GM18907 (cell line): ENCODE measurements around the gene SLC51B.
"Not testable (repeated sequence)": the region's sequence is repeated elsewhere in the genome, so short reads cannot be mapped to it uniquely, and the experiment has no call there.

Experiments
- ATAC-seq: cut with Tn5 transposase; IDR thresholded peaks from one replicate; pipeline ENCODE4 v1.9.1; 2021; ENCODE audit warnings: mild to moderate bottlenecking, moderate library complexity; ENCODE audit not compliant: unreplicated experiment

The SLC51B gene

DNA sequence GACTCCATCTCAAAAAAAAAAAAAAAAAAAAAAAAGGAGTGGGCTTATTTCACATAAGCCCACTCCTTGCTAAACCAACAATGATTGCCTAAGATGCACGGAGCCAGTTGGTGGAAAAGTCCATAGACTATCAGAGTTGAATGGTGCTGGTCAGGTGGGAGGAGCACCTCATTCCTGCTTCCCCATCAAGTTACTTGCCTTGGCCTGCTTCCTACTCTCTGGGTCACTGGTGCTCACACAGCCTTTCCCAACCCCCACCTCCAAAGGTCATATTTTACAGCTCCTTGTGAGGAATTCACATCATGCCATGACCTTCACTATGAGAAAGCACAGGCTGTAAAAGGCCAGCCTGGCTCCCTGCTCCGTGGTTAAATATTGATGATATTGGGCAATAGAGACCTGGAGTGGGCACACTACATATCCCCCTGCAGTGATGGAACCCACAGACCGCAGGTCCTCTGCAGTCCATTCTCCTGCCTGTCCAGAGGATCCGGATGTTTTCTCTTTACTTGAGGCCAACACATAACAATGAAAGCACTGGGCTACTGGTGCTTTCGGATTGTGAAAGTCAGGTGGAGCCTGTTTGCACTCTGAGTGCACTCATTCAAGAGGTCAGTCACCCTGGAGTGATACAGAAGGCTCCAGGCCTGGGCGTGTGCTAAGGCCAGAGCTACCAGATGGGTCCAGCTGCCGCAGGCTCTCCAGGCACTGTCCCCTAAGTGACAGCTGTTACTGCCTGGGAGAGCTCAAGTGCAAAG lies at the start of gene SLC51B:
TSS of gene SLC51B (plus strand) at position 664 of the 758 bp plus-strand sequence. CDS start 4,618 bp downstream, outside the sequence.
- no peak for ATAC-seq

DNA sequence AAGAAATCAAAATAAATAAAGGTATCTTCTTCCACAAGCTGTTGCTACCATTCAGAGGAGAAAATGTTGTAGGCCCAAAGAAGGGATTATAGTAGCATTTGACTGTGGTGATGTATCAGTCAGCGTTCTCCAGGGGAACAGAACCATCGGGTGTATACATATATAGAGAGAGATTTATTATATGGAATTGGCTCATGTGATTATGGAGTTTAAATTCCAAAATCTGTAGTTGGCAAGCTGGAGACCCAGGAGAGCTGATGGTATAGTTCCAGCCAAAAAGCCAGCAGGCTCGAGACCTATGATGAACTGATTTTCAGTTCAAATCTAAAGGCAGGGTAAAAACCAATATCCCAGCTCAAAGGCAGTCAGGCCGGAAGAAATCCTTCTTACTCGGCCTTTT lies 48.1 kb upstream of the SLC51B start:
- ATAC-seq, result no peak

GRCh38 chr15:64997745-64998375 lies 47.3 kb upstream of the SLC51B start:
- ATAC-seq, result no peak

GRCh38 chr15:65004993-65005392 lies 40.2 kb upstream of the SLC51B start:
- ATAC-seq, result no peak

DNA sequence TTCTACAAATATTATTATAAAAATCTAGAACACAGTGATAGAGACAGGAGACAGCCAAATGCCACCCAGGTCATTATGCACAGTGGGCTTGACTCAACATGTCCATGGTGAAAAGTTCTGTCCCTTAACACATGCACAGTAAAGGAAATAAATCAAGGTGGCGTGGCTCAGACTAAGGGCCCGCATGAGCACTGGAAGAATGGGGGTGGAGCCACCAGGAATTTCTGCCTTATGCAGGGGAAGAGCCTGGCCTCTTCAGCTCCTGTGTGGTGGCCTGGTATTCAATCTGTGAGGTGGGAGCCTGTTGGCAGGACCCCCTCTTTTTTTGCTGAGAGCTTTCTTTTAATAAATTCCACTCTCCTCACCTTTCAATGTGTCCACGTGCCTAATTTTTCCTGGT lies 38.3 kb upstream of the SLC51B start:
- ATAC-seq, result no peak

DNA sequence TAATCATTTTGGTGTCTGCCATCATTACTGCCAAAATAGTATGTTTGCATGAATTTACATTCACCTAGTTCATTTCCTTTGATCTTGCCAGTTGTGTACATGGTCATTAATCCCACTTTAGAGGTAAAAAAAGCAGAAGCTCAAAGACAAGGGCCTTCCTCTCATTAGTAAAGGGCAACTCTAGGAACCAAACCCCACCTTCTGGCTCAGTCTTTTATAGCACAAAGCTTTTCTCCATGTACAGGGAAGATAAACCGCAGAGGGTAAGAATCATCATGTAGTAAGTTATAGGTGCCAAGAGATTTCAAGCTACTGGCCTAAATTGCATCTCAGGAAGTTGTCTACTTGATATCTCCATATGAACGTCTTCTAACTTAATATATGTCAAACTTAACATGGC lies 36.2 kb upstream of the SLC51B start:
- ATAC-seq, result no peak

DNA sequence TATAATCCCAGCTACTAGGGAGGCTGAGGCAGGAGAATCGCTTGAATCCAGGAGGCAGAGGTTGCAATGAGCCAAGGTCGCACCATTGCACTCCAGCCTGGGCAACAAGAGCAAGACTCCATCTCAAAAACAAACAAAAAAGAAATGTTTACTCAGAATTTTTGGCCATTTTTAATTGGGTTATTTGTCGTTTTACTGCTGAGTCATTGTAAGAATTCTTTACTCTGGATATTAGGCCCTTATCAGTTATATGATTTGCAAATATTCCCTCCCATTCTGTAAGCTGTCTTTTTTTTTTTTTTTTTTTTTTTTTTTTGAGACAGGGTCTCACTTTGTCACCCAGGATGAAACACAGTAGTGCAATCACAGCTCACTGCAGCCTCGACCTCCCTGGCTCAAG lies 34.0 kb upstream of the SLC51B start:
- ATAC-seq, result not testable (repeated sequence)

DNA sequence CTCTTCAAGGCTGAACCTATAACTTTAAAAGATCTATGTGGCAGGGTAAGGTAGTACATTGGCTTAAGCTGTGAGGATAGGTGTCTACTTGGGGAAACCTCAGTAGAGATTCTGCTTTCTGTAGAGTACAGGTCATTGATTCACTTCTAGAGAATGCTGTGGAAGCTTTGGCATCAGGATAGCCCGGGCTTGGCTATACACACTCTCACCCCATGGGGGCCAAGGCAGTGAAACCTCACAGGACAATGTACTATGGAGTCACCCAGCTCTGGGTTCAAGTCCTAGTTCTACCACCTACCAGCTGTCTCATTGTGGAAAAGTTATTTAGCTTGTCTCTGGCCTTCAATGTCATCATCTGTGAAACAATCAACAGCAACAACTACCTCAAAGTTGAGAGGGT lies 24.8 kb upstream of the SLC51B start:
- no peak for ATAC-seq

DNA sequence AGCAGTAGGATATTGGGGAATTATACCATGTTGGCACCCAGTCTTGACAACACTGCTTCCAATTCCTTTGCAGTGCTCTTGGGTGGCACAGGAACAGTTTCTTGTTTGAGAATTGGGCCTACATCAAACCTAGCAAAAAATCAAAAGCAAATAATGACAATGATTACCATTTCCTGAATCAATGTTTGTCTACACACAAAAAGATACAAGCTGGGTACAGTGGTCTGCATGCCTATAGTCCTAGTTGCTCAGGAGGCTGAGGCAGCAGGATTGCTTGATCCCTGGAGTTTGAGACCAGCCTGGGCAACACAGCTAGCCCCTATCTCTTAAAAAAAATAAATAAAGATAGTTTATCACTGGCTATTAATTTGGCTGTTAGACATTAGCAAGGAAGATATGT lies 23.7 kb upstream of the SLC51B start:
- no peak for ATAC-seq

DNA sequence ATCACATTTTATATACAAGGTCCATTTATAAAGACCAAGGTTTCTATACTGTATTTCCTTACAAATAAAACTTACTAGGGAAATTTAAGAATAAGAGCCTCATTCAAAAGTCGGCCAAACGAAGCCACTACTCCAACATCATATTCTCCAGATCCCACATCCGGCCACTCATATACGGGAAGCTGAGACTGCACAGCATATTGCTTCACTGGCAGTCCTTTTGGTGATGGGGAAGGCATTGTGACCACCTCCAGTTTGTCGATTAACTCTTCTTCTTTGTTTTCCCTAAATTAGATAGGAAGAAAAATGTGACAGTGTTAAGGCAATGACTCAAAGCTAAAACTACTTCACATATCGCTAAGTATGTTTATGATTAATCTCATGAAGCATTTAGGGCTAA lies 18.4 kb upstream of the SLC51B start:
- no peak for ATAC-seq

- no peak for ATAC-seq
These were observed 17.6 kb upstream of the SLC51B start for GRCh38 chr15:65027593-65027992.

DNA sequence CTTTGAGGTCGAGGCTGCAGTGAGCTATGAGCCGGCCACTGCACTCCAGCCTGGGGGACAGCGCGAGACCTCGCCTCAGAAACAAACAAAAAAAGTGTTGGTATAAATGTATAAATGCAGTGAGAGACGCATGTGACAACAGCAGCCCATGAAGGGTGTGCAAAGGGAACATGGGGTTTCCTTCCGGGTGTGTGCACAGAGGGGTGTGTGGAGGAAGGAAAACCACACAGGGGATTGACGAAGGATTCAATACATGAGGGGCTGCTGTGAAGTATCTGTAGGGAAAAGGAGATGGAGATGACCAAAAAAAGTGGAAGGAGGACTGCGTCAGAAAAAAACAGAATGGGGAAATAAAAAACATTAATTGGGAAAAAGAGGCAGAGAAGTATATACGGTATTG lies 16.8 kb upstream of the SLC51B start:
- ATAC-seq, result no peak

DNA sequence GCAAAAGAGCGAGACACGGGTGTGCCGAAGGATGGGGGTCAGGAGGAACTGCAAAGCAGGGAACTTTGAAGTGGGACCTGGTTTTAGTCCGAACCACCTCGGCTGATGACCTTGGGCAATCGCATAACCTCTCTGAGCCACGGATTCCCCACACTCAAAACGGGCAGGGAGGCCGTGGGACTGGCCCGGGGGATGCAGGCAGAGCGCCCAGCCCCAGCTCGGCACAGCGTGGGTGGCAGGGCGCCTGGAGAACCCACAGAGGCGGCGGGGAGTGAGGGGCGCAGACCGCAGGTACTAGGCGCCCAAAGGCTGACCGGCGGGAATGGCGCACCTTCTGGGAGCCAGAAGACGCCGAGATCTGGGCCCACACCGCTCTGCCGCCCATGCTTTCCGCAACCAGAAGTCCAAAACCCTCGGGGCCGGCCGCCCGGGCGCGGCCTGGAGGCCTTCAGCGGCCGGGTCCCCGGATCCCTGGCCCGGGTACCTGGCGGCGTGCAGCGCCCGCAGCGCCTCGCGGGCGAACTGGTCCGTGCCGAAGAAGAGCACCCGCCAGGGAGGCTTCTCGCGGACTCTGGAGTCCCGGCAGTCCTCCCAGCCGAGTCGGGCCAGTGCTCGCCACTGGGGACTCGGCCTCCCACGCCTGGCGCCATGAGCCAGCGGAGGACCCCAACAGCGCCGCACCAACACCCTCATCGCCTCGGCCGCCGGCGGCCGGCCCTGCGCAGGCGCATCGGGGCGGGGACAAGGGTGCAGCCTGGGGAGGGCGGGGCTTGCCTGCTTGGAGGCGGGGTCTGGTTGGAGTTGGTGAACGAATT lies 16.1 kb upstream of the SLC51B start, which contains the start of gene MTFMT:
TSS of gene MTFMT (minus strand) at position 719 of the 815 bp plus-strand sequence. CDS start at position 693, 26 bp downstream.
- ATAC-seq, result peak; percentile 57

- peak; percentile 4 for ATAC-seq
These were observed 15.4 kb upstream of the SLC51B start for GRCh38 chr15:65029736-65030208.

DNA sequence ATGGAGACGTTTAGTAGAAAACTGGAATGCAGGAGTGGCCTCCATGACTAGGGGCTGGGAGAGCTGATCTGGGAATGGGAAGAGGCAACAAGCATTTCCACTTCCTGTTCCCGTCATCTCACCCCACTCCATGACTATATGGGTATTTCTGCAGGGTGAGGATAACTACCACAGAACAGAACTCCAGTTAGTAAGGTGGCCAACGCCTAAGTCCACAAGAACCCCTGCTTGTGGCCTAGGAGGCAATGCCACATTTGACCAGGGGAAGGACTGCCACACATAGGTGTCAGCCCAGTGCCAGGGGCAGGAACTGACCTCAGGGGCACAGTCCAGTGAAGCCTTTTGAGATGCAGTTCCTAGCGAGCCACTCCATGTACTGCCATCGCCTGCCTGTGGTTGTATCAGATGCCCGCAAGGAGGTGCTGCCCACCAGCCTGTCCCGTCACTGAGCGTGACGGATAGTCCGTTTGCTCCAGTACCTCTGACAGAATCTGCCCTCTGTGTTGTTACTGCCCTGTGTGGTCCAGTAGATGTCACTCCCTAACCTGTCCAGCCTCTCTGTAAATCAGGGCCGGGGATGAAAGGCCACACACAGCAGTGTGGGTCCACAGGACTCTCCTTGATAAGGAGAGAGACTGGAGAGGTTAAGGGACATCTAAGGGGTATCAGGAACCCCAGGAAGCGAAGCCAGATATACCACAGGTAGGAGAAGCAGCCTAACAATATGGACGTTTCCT lies 12.2 kb upstream of the SLC51B start:
- ATAC-seq, result peak; percentile 56

DNA sequence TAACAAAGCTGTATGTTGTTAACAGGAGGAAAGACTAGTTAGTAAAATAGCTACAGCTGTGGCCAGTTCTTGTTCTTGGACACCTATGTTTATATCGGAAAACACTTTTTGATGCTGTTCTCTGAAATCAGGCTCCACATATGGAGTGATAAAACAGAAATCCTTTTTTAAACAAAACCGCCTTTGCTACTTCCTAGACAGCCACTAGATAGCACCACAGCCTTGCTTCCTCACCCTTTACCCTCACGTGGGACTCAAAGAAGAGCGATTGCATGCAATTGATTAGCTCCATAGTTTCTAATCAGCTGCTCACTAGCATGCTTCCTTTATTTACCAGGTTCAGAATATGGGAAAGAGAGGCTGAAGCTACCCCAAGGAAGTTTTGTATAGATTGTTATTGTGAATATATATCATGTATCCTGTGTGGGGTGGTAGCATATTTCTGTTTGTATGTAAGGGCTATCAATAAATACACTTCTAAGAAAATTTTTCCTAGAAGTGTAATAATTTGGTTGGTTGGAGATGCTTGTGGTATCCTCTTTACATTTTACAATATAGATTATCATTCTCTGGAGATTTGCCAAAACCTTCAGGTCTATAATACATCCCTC lies 11.4 kb upstream of the SLC51B start:
- ATAC-seq, result no peak

- ATAC-seq, result no peak
These were observed 10.5 kb upstream of the SLC51B start for GRCh38 chr15:65034719-65035118.

DNA sequence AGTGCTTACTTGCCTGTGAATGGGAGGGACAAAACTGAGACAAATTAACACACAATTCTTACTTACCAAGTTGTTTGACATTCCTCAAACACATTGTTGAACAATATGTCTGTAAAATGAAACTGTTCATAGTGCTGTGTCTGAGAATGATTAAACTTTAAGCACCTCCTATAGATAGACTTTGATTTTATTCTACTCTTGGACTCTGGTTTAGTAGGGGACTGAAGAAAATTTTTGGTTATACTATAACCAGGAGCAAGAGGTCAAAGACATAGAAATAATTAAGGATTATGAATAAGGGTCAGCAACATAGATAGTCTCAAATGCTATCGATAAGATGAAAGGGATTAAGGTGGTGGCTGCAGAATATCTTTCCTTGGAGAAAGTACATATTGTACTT lies 7.9 kb upstream of the SLC51B start:
- ATAC-seq, result no peak

DNA sequence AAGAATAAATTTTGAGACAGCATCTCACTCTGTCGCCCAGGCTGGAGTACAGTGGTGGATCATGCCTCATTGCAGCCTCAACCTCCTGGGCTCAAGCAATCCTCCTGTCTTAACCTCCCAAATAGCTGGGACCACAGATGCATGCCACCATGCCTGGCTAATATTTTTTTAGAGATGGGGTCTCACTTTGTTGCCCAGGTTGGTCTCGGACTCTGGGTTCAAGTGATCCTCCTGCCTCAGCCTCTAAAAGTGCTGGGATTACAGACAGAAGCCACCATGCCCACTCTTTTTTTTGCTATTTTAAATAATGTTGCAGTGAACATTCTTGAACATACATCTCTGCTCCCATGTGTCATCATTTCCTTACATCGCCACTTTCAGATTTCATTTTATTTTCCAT lies 6.8 kb upstream of the SLC51B start:
- no peak for ATAC-seq

GRCh38 chr15:65038836-65039235 lies 6.4 kb upstream of the SLC51B start:
- ATAC-seq, result no peak
